Brain pericyte (primary cell): ENCODE results near the gene IQCK.

Experiments
- DNase-seq: peaks from one replicate; pipeline ENCODE4 v3.0.0-alpha.2; 2012; ENCODE audit warnings: low read depth, low spot score

The IQCK gene

GRCh38 chr16:19802612-19803011, 84.5 kb downstream of the IQCK start:
- DNase-seq = no peak

- no peak for DNase-seq
Observed at GRCh38 chr16:19804538-19805323, 86.7 kb downstream of the IQCK start.

- no peak for DNase-seq
Observed at GRCh38 chr16:19805459-19806162, 87.5 kb downstream of the IQCK start.

GRCh38 chr16:19808061-19808641, 90.1 kb downstream of the IQCK start:
- no peak for DNase-seq

GRCh38 chr16:19809121-19809635, 91.1 kb downstream of the IQCK start:
- DNase-seq = no peak

GRCh38 chr16:19809693-19810092, 91.6 kb downstream of the IQCK start:
- no peak for DNase-seq

- DNase-seq = no peak
Observed at GRCh38 chr16:19810817-19811731, 93.0 kb downstream of the IQCK start.

GRCh38 chr16:19812986-19813385, 94.9 kb downstream of the IQCK start:
- no peak for DNase-seq

- no peak for DNase-seq
Observed at GRCh38 chr16:19815418-19815817, 97.3 kb downstream of the IQCK start.

GRCh38 chr16:19817122-19817521, 99.1 kb downstream of the IQCK start:
- DNase-seq = no peak

- no peak for DNase-seq
Observed at GRCh38 chr16:19817875-19818274, 99.8 kb downstream of the IQCK start.

- DNase-seq = no peak
Observed at GRCh38 chr16:19822533-19822932, 104.5 kb downstream of the IQCK start.

- no peak for DNase-seq
Observed at GRCh38 chr16:19823322-19823721, 105.3 kb downstream of the IQCK start.

- no peak for DNase-seq
Observed at GRCh38 chr16:19824216-19824615, 106.1 kb downstream of the IQCK start.

GRCh38 chr16:19829844-19830692, 112.0 kb downstream of the IQCK start:
- no peak for DNase-seq

GRCh38 chr16:19830902-19831560, 113.0 kb downstream of the IQCK start:
- DNase-seq = no peak

- no peak for DNase-seq
Observed at GRCh38 chr16:19831678-19832077, 113.6 kb downstream of the IQCK start.

GRCh38 chr16:19833176-19833575, 115.1 kb downstream of the IQCK start:
- DNase-seq = no peak

- no peak for DNase-seq
Observed at GRCh38 chr16:19833581-19833980, 115.5 kb downstream of the IQCK start.

GRCh38 chr16:19835196-19835595, 117.1 kb downstream of the IQCK start:
- DNase-seq = no peak
